Activated CD4-positive, alpha-beta T cell treated with anti-CD3 and anti-CD28 coated beads, Interleukin-2, amount 10 ng/mL, durations not matched to agents 7 days and 5 days (primary cell): Measurements from ENCODE around the gene TLL2. TPM values are rescaled to one million over a fixed set of nuclear protein-coding genes. Genes with fewer than 3 reads are reported as not detected.

Source experiments
- CTCF ChIA-PET: fragments of 350-600 bp; sonication (Branson Sonifier 250); formaldehyde crosslinking; loops from one replicate; lab custom pipeline; 2021; ENCODE audit warnings: antibody characterized with exemption; lab: Charles Lee
- POLR2A ChIA-PET: fragments of 350-600 bp; sonication (Branson Sonifier 250); formaldehyde crosslinking; loops from one replicate; lab custom pipeline; 2021; ENCODE audit warnings: antibody characterized with exemption; lab: Charles Lee
- DNase-seq: peaks from one replicate; pipeline ENCODE4 v3.0.0-alpha.2; 2020
- H3K27ac Mint-ChIP-seq: one replicate; pipeline ENCODE4 v1.8.0; 2021; ENCODE audit warnings: mild to moderate bottlenecking, moderate library complexity, mixed read lengths
- H3K27me3 Mint-ChIP-seq: one replicate; pipeline ENCODE4 v1.8.0; 2021; ENCODE audit warnings: mixed read lengths
- H3K36me3 Mint-ChIP-seq: one replicate; pipeline ENCODE4 v1.8.0; 2021; ENCODE audit warnings: low read depth, mixed read lengths
- H3K4me1 Mint-ChIP-seq: one replicate; pipeline ENCODE4 v1.8.0; 2021; ENCODE audit warnings: mixed read lengths
- H3K4me3 Mint-ChIP-seq: one replicate; pipeline ENCODE4 v1.8.0; 2021; ENCODE audit warnings: mild to moderate bottlenecking, moderate library complexity, mixed read lengths
- H3K9me3 Mint-ChIP-seq: one replicate; pipeline ENCODE4 v1.8.0; 2021; ENCODE audit warnings: mixed read lengths
- total RNA-seq, 2 experiments: library from RNA; stranded (reverse); gene quantifications; one replicate each; pipeline ENCODE4 v1.2.3, GENCODE V29; 2021

TLL2 gene
- total RNA-seq, 2 experiments from 2014 or later = 0.17 TPM; not detected in 1

- no peak for DNase-seq
- Mint-ChIP-seq H3K4me1 (no peaks in the 10 kb centered on the region), H3K4me3 (no peak overlapping the region), H3K27ac (no peak overlapping the region), H3K27me3 (peaks cover 6% of the 10 kb centered on the region), H3K9me3 (no peaks in the 10 kb centered on the region), H3K36me3 (no peaks in the 10 kb centered on the region)
- ChIA-PET POLR2A (no interaction called here), CTCF (interaction anchor here (0.5 kb wide), 1 partner anchor 68 kb away, joined by 3 read pairs; no protein-coding TSS in a partner anchor)
Observed at GRCh38 chr10:96324447-96324846, 189.3 kb downstream of the TLL2 start.

- ChIA-PET POLR2A (interaction anchor here (0.5 kb wide), 1 partner anchor 8 kb away, joined by 3 read pairs; no protein-coding TSS in a partner anchor), CTCF (interaction anchor here (0.9 to 1.4 kb wide), 2 partner anchors 21 to 305 kb away, joined by 3 read pairs; no protein-coding TSS in a partner anchor)
- no peak for DNase-seq
- Mint-ChIP-seq H3K36me3 (no peaks in the 10 kb centered on the region), H3K4me1 (no peaks in the 10 kb centered on the region), H3K4me3 (no peak overlapping the region), H3K9me3 (no peaks in the 10 kb centered on the region), H3K27me3 (peaks cover 4% of the 10 kb centered on the region), H3K27ac (no peak overlapping the region)
Observed at GRCh38 chr10:96322275-96322674, 191.5 kb downstream of the TLL2 start.

GRCh38 chr10:96321822-96322221 lies 191.9 kb downstream of the TLL2 start:
- Mint-ChIP-seq H3K27ac (no peak overlapping the region), H3K36me3 (no peaks in the 10 kb centered on the region), H3K4me1 (no peaks in the 10 kb centered on the region), H3K27me3 (peaks cover 4% of the 10 kb centered on the region), H3K4me3 (no peak overlapping the region), H3K9me3 (no peaks in the 10 kb centered on the region)
- POLR2A ChIA-PET = interaction anchor here (0.5 kb wide), 1 partner anchor 8 kb away, joined by 3 read pairs; no protein-coding TSS in a partner anchor
- CTCF ChIA-PET = interaction anchor here (0.9 to 1.4 kb wide), 2 partner anchors 20 to 305 kb away, joined by 3 read pairs; no protein-coding TSS in a partner anchor
- DNase-seq = no peak

- ChIA-PET POLR2A (no interaction called here), CTCF (no interaction called here)
- Mint-ChIP-seq H3K27me3 (peaks cover 4% of the 10 kb centered on the region), H3K36me3 (no peaks in the 10 kb centered on the region), H3K4me1 (no peaks in the 10 kb centered on the region), H3K27ac (no peak overlapping the region), H3K9me3 (no peaks in the 10 kb centered on the region), H3K4me3 (no peak overlapping the region)
- DNase-seq = no peak
Observed at GRCh38 chr10:96319754-96320474, 193.8 kb downstream of the TLL2 start.

- no peaks in the 10 kb centered on the region for H3K4me1 Mint-ChIP-seq
- H3K27me3 Mint-ChIP-seq = no peaks in the 10 kb centered on the region
- H3K4me3 Mint-ChIP-seq = no peak overlapping the region
- CTCF ChIA-PET = no interaction called here
- DNase-seq = no peak
- no peaks in the 10 kb centered on the region for H3K9me3 Mint-ChIP-seq
- no peaks in the 10 kb centered on the region for H3K36me3 Mint-ChIP-seq
- POLR2A ChIA-PET = no interaction called here
- no peak overlapping the region for H3K27ac Mint-ChIP-seq
Observed at GRCh38 chr10:96317067-96317833, 196.5 kb downstream of the TLL2 start.

Other genes starting within 250 kb of the TLL2 start
- not detected for gene BLNK, start 242.4 kb downstream of the TLL2 start, total RNA-seq
- not detected for gene DNTT, start 209.5 kb downstream of the TLL2 start, total RNA-seq
- not detected for gene OPALIN, start 154.9 kb downstream of the TLL2 start, total RNA-seq
- 10 to 100 TPM; 73.5 to 76.1 TPM for gene TM9SF3, start 73.1 kb upstream of the TLL2 start, total RNA-seq
- gene PIK3AP1, start 206.6 kb upstream of the TLL2 start, total RNA-seq = 1 to 10 TPM in 1 of 2 experiments, under 1 TPM in 1; 0.72 to 1.1 TPM